HG03520 (cell line): ENCODE measurements around the gene ONECUT2.

Experiments used
- ATAC-seq: cut with Tn5 transposase; IDR thresholded peaks from one replicate; pipeline ENCODE4 v1.9.1; 2021; ENCODE audit warnings: mild to moderate bottlenecking, moderate library complexity; ENCODE audit not compliant: unreplicated experiment

The ONECUT2 gene

GRCh38 chr18:57523171-57523956, 88.2 kb downstream of the ONECUT2 start:
- ATAC-seq = no peak

GRCh38 chr18:57527556-57528229, 92.5 kb downstream of the ONECUT2 start:
- no peak for ATAC-seq

DNA sequence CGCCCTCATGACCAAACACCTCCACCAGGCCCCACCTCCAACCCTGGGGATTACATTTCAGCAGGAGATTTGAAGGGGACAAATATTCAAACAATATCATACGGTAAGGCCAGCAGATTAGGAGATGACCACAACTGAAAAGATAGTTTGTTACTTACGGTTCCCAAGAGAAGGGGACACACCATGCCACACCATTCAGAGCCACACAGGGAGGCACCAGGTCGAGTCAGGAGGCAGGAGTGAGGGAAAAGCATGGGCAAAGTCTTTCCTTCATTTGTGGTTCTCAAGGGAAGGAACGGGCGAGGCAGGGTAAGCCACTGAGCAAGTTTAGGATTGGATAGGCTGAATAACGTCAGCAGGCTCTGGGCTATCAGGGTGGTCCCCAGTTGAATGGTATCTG, 94.0 kb downstream of the ONECUT2 start:
- no peak for ATAC-seq

DNA sequence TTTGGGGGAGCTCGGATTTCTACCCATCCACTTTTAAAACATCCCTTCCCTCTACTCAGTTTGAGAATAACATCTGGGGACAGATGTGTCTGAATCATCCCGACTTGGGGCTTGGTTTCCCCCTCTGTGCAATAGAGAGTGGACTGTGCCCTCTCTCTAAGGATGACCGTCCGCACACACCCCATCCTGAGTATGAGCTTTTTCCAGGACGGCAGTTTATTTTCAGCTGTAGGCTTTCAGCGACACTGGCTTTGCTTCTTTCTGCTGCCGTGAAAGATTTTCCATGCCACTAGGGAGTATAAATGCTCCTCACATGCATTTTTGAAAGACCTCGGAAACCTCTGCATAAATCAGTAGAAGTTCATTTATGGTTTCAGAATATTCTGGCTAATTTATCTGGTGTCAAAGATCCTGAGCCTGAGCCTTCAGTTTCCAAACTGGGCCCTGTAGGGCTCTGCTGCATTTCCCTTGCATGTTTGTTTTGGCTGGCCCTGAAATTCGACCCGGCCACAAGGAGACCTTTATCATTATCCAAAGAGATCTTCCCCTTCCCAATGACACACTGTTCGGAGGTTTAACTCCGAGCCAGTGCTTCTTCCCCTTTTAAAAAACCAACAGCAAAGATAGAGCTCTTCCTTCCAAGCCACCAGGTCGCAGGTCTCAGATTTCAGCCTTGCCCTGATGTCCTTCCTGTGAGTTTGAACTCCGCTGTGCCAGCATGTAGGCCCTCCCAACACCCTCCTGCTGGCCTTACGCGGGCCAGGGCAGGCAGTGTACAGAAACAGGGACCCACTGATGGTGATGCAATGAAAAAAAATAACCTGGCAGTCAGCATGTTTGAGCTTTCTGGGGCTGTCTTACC, 98.1 kb downstream of the ONECUT2 start:
- no peak for ATAC-seq

GRCh38 chr18:57533868-57534510, 98.8 kb downstream of the ONECUT2 start:
- no peak for ATAC-seq

- ATAC-seq = no peak
Measured at GRCh38 chr18:57534511-57534909, 99.3 kb downstream of the ONECUT2 start.

DNA sequence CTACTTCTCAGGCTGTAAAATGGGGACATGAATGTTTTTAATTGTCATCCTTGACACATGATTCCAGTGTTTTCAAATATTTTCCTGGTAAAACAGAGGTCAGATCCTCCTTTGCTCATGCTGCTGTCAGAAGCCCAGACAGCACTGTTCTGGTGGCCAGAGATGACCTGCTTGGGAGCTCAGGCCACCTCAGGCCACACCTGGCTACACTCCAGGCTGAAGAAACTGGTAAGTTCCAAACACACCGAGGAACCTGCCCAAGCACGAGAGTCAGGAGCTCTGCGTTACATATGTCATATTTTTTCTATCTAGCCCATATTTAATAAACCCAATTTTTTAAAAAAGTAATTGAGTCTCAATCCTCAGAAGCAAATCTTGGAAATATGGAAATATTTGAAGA, 103.4 kb downstream of the ONECUT2 start:
- no peak for ATAC-seq

GRCh38 chr18:57539702-57540101, 104.5 kb downstream of the ONECUT2 start:
- ATAC-seq = no peak
